WERI-Rb-1 (cell line): Measurements from ENCODE around the gene CAV1.

Experiments
- DNase-seq: peaks from one replicate; pipeline ENCODE4 v3.0.0-alpha.2; 2020
- H3K27ac ChIP-seq: fragments of 250-450 bp; sonication (Bioruptor Pico); 2 replicates; pipeline ENCODE4 v1.5.1; 2020; ENCODE audit warnings: mild to moderate bottlenecking, moderate library complexity
- H3K27me3 ChIP-seq: fragments of 250-450 bp; sonication (Bioruptor Pico); 2 replicates; pipeline ENCODE4 v1.5.1; 2021; ENCODE audit warnings: mild to moderate bottlenecking, low read depth, moderate library complexity; ENCODE audit not compliant: insufficient read depth, severe bottlenecking
- H3K36me3 ChIP-seq: fragments of 250-450 bp; sonication (Bioruptor Pico); 2 replicates; pipeline ENCODE4 v1.5.1; 2020; ENCODE audit warnings: mild to moderate bottlenecking, moderate library complexity
- H3K4me3 ChIP-seq: 2 replicates; pipeline ENCODE4 v1.5.1; 2011; ENCODE audit warnings: low read depth, mild to moderate bottlenecking, control low read depth, low read length
- H3K9me3 ChIP-seq: fragments of 250-450 bp; sonication (Bioruptor Pico); 2 replicates; pipeline ENCODE4 v1.5.1; 2021; ENCODE audit warnings: mild to moderate bottlenecking, moderate library complexity; ENCODE audit not compliant: severe bottlenecking
- TF ChIP-seq, protein P1 (sequence below): IDR thresholded peaks from 2 replicates; pipeline ENCODE4 v1.5.1; 2011; ENCODE audit warnings: low read depth, mild to moderate bottlenecking, control low read depth, inconsistent platforms, low read length

CAV1 gene

GRCh38 chr7:116502201-116503096, 22.4 kb upstream of the CAV1 start:
- peaks cover 50% of the 10 kb centered on the region for H3K27me3 ChIP-seq
- H3K27ac ChIP-seq = no peak overlapping the region
- no peak for DNase-seq
- no peaks in the 10 kb centered on the region for H3K36me3 ChIP-seq
- no peaks in the 10 kb centered on the region for H3K9me3 ChIP-seq
- TF ChIP-seq, protein P1, sequence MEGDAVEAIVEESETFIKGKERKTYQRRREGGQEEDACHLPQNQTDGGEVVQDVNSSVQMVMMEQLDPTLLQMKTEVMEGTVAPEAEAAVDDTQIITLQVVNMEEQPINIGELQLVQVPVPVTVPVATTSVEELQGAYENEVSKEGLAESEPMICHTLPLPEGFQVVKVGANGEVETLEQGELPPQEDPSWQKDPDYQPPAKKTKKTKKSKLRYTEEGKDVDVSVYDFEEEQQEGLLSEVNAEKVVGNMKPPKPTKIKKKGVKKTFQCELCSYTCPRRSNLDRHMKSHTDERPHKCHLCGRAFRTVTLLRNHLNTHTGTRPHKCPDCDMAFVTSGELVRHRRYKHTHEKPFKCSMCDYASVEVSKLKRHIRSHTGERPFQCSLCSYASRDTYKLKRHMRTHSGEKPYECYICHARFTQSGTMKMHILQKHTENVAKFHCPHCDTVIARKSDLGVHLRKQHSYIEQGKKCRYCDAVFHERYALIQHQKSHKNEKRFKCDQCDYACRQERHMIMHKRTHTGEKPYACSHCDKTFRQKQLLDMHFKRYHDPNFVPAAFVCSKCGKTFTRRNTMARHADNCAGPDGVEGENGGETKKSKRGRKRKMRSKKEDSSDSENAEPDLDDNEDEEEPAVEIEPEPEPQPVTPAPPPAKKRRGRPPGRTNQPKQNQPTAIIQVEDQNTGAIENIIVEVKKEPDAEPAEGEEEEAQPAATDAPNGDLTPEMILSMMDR = no peak
- no peak overlapping the region for H3K4me3 ChIP-seq

GRCh38 chr7:116503835-116504234, 21.0 kb upstream of the CAV1 start:
- DNase-seq = no peak
- no peaks in the 10 kb centered on the region for H3K9me3 ChIP-seq
- no peak overlapping the region for H3K27ac ChIP-seq
- no peaks in the 10 kb centered on the region for H3K36me3 ChIP-seq
- TF ChIP-seq, protein P1 = no peak
- H3K27me3 ChIP-seq = peaks cover 58% of the 10 kb centered on the region
- H3K4me3 ChIP-seq = no peak overlapping the region

DNA sequence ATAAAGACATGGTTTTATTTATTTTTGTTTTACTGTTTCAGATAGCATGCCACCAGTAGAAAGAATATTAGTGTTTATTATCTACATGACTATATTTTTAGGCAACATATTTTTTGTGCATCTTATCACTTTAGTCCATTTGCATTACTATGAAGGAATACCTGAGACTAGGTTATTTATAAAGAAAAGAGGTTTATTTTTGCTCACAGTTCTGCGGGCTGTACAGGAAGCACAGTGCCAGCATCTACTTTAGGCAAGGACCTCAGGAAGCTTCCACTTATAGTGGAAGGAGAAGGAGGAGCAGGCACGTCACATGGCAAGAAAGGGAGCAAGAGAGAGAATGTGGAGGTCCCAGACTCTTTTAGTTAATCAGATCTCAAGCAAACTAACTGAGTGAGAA, 19.6 kb upstream of the CAV1 start:
- Histone ChIP-seq H3K27ac (no peak overlapping the region), H3K36me3 (no peaks in the 10 kb centered on the region)

DNA sequence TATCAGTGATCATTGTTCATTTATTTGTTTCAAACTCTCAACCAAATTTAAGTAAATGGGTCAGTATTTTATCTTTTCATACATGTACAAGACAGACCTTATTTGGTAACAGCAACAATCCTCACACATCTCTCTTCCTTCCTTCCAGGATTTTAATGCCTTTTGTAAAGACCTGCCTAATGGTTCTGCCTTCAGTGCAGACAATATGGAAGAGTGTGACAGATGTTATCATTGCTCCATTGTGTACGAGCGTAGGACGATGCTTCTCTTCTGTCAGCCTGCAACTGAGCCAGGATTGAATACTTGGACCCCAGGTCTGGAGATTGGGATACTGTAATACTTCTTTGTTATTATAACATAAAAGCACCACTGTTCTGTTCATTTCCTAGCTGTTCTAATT, 19.0 kb upstream of the CAV1 start:
- Histone ChIP-seq H3K4me3 (no peak overlapping the region), H3K36me3 (no peaks in the 10 kb centered on the region), H3K27ac (no peak overlapping the region)

More for the DNA sequence above, 19.6 kb upstream of the CAV1 start:
- H3K4me3 ChIP-seq = no peak overlapping the region
- DNase-seq = no peak
- no peaks in the 10 kb centered on the region for H3K9me3 ChIP-seq
- TF ChIP-seq, protein P1 = no peak
- H3K27me3 ChIP-seq = peaks cover 59% of the 10 kb centered on the region

DNA sequence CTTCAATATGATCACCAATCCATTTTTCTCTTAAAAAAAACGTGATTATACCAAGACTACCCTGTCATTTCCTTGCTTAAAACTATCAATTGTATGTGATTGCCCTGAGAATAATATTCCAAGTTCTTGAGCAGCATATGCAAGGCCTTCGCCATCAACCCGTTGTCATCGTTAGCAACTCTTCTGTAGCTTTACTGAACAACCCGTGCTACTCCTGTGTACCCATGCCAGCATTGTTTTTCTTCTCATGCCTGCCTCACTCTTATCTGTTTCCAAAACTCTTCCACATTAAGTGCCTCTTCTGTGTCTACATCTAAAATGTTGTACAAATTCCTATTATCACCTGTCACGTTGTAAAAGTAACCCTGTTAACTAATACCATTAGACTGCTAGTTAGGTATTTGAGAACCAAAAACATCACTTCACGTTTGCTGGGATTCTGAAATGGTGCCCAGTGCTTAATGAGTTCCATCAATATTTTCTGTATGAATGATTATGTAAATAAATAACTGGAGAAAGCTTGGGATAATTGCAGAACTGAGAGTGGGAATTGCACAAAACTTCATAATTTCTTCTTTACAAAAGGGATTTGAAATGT, 14.8 kb upstream of the CAV1 start:
- H3K27ac ChIP-seq = no peak overlapping the region
- no peaks in the 10 kb centered on the region for H3K9me3 ChIP-seq
- no peaks in the 10 kb centered on the region for H3K36me3 ChIP-seq
- no peak overlapping the region for H3K4me3 ChIP-seq
- no peak for DNase-seq
- H3K27me3 ChIP-seq = peaks cover 62% of the 10 kb centered on the region
- TF ChIP-seq, protein P1 = no peak

More for the DNA sequence above, 19.0 kb upstream of the CAV1 start:
- H3K9me3 ChIP-seq = no peaks in the 10 kb centered on the region
- no peak for DNase-seq
- peaks cover 59% of the 10 kb centered on the region for H3K27me3 ChIP-seq
- TF ChIP-seq, protein P1 = no peak
